GM13977 (cell line): ENCODE results near the gene SIN3A.

Experiments
- DNase-seq: peaks from one replicate; pipeline ENCODE4 v3.0.0; 2012; ENCODE audit warnings: low spot score
- in situ Hi-C: fragments of 300-500 bp; cut with MboI; formaldehyde crosslinking; loops from one replicate; pipeline ENCODE4 v1.12.0; 2022; ENCODE audit warnings: low sequenced_read_pairs, low pct_unique_long_range_greater_than_20kb, mixed read lengths, inconsistent platforms; ENCODE audit not compliant: unreplicated experiment
- TF ChIP-seq, protein P1 (sequence below): IDR thresholded peaks from 2 replicates; pipeline ENCODE4 v1.5.1; 2012; ENCODE audit warnings: mild to moderate bottlenecking, control low read depth; ENCODE audit not compliant: insufficient read depth; ENCODE audit errors: extremely low read depth, missing control alignments

SIN3A gene

DNA sequence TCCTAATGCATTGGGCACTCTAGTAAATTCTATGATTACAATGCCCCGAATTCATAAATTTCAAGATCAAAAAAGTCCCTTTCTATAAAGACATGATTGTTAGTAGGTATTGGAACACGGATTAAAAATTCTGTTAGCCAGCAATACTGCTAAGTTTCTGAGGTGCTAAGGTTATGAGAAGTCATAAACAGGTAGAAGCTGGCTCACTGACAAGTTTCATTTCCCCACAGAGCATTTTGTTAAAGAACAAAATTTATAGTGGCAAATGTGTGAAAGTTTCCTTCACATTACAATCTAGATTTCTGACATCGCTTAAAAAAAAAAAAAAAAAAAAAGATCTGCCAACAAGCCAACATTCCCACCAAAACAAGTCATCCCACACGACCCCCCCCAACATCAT, 70.7 kb downstream of the SIN3A start:
- DNase-seq: no peak
- in situ Hi-C loops: no loop called here
- TF ChIP-seq, protein P1, sequence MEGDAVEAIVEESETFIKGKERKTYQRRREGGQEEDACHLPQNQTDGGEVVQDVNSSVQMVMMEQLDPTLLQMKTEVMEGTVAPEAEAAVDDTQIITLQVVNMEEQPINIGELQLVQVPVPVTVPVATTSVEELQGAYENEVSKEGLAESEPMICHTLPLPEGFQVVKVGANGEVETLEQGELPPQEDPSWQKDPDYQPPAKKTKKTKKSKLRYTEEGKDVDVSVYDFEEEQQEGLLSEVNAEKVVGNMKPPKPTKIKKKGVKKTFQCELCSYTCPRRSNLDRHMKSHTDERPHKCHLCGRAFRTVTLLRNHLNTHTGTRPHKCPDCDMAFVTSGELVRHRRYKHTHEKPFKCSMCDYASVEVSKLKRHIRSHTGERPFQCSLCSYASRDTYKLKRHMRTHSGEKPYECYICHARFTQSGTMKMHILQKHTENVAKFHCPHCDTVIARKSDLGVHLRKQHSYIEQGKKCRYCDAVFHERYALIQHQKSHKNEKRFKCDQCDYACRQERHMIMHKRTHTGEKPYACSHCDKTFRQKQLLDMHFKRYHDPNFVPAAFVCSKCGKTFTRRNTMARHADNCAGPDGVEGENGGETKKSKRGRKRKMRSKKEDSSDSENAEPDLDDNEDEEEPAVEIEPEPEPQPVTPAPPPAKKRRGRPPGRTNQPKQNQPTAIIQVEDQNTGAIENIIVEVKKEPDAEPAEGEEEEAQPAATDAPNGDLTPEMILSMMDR: no peak

DNA sequence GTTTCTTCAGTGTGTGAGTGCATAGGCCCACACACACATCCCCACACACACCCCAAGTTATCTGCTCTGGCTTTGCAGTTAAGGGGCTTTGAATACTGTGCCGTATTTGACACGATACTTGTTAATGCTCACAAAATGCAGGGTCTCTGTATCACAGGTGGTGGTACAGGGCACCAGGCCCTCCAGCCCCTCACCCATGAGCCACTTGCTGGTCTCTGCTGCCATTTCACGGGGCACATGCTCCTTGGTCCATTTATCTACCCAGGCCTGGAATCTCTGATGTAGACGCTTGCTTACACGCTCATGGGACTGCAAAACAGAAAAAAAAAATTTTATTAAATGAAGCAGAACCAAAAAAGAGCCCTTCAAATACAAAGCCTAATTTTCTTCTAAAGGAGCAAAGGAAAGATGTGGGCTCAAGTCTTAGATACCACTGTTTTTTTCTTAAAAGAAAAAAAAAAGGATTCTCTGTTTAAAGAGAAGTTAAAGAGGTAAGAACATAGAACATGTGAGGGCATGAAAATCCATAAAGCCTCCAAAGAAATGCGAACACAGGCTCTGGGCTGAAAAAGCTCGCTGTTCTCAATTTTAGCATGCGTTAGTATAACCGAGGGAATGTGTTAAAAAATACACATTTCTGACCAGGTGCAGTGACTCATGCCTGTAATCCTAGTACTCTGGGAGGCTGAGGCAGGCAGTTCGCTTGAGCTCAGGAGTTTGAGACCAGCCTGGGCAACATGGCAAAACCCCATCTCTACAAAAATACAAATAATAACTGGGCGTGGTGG, 79.4 kb downstream of the SIN3A start:
- TF ChIP-seq, protein P1: no peak
- DNase-seq: no peak
- in situ Hi-C loops: loop anchor here (25.0 kb wide), 1 partner anchor 265 kb away; the partner anchor contains the start of genes IMP3, SNUPN and SNX33

DNA sequence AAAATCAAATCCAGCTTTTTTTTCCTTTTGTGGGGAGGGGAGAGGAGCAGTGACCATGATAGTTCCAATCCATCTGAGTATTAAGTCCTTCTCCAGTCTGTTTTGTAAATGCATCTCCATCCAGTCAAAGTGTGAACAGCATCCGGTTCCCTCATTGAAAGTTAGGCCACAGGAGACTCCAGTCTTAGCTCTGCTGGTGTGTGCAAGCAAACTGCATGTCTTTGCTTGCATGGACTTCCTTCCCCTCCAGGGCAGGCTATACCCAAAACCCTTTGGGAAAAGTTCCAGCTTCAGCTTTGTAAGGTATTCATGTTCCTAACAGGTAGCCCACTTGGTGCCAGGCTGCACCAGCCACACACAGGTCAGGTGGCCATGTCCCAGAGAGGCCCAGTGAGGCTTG, 80.0 kb downstream of the SIN3A start:
- DNase-seq: no peak
- TF ChIP-seq, protein P1: no peak
- in situ Hi-C loops: loop anchor here (25.0 kb wide), 1 partner anchor 266 kb away; the partner anchor contains the start of genes IMP3, SNUPN and SNX33

DNA sequence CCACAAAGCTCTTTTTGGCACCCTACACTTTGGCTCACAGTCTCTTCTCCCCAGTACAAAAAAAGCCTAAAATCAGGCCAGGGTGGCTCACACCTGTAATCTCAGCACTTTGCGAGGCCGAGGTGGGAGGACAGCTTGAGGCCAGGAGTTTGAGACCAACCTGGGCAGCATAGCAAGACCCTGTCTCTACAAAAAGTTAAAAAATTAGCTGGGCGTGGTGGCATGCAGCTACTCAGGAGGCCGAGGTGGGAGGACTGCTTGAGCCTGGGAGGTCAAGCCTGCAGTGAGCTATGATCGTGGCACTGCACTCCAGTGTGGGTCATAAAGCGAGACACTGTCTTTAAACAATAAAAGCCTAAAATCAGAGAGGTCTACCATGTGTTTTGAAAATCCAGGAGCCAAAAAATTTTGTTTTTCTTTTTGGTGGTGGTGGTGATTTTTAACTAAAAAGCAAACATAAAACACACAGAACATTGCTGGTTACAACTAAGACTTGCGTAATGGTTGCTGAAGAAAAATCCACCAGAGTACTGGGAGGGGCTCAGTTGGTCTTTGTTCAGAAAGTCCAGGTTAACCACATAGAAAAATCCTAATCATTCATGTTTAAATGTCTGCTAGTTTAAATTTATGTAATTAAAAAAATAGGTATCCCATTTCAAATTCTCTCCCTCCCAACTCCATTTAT, 81.5 kb downstream of the SIN3A start:
- DNase-seq: no peak

DNA sequence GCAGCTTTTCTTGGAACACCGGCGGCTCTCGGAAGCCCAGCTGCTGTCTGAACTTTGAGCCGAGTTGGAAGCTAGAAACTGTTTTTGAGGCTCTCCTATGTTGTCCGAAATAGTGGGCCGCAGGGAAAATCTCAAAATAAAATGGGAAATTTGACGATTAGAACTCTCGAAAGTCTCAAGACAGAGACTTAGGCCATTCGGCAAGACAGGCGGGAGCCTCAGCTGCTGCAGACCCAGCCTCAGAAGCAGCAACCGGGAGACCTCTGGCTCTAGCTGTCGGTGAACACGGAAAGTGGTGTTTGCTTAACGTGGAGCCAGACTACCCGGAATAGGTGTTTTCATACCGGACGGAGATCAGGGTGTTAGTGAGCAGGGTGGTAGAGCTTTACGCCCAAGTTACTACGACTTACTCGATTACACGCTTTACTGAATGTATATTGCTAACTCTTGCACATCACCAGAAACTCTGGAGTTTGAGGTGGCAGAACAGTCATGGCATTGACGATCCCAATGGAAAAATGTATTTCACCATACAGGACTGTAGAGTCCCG, 82.7 kb downstream of the SIN3A start:
- peak; percentile 41 for DNase-seq
- TF ChIP-seq, protein P1: no peak
- in situ Hi-C loops: loop anchor here (25.0 kb wide), 1 partner anchor 269 kb away; the partner anchor contains the start of genes IMP3, SNUPN and SNX33

More for the DNA sequence above, 81.5 kb downstream of the SIN3A start:
- in situ Hi-C loops: loop anchor here (25.0 kb wide), 1 partner anchor 267 kb away; the partner anchor contains the start of genes IMP3, SNUPN and SNX33
- TF ChIP-seq, protein P1: no peak

DNA sequence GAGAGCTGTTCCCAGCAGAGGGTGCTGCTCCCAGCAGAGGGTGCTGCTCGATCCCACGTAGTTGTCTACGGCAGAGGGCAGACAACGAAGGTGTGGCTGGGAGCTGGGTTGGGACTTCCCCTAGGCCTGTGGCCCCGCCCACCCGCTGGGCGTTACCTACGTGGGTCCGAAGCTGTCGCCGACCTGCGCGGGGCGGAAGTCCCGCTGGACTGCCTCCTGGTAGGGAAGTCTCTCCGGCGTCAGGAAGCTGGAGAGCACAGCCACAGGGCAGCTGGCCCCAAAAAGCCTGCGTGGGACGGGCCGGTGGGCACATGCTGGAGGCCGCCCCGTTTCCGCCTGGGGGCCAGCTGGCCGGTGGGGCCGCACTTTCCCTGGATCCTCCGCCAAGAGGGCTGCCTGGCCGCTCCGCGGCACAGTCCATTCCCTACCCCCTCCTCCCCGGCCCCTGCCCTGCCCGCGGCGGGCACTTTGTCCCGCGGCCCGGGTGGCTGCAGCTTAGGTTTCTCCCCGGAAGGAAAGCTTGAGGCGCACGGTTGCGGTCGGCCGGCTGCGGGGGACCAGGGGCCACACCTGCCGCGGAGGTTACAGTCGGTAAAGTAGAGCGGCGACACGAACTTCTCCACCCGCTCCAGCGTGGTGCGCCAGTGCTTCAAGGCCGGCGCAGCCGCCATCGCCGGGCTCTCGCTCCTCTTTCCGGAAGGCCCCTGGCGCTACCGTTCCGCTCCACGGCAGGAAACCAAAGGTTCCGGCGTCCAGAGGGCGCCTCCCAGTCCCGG, 83.4 kb downstream of the SIN3A start, which contains the start of gene MAN2C1:
TSS of gene MAN2C1 (minus strand) at position 695 of the 776 bp plus-strand sequence. CDS start at position 671, 24 bp downstream.
- in situ Hi-C loops: loop anchor here (25.0 kb wide), 1 partner anchor 269 kb away; the partner anchor contains the start of genes IMP3, SNUPN and SNX33
- TF ChIP-seq, protein P1: peak; percentile 82
- peak; percentile 95 for DNase-seq
